Measurements from ENCODE around the gene MYH15.

DNA sequence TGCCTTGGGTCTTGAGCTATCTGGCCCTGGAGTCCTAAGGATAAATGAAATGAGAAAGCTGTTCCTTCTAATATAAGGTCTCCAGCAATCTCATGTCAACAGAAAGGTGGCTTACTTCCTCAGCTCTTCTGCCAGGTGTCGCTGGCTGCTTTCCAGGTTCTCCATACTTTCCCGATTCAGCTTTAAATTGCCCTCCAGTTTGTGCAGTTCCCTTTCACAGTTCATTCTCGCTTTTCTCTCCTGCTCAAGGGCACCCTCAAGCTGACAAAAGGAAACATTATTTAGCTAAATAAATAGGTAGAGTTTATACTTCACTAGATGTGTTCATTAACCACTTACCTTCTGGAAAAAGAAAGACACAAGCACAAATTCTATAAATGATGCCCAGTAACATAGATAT, 73.0 kb downstream of the MYH15 start:
- TF ChIP-seq, protein P1, sequence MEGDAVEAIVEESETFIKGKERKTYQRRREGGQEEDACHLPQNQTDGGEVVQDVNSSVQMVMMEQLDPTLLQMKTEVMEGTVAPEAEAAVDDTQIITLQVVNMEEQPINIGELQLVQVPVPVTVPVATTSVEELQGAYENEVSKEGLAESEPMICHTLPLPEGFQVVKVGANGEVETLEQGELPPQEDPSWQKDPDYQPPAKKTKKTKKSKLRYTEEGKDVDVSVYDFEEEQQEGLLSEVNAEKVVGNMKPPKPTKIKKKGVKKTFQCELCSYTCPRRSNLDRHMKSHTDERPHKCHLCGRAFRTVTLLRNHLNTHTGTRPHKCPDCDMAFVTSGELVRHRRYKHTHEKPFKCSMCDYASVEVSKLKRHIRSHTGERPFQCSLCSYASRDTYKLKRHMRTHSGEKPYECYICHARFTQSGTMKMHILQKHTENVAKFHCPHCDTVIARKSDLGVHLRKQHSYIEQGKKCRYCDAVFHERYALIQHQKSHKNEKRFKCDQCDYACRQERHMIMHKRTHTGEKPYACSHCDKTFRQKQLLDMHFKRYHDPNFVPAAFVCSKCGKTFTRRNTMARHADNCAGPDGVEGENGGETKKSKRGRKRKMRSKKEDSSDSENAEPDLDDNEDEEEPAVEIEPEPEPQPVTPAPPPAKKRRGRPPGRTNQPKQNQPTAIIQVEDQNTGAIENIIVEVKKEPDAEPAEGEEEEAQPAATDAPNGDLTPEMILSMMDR (conservative IDR thresholded peaks at IDR 0.05; ENCODE audit: low read length): 0 out of 2 replicates have a peak, but pooled peaks have one; percentile 11
- TF ChIP-seq EZH2phosphoT487 (IDR thresholded peaks at IDR 0.05; ENCODE audit: borderline replicate concordance, low read depth, low read length): no peak

Data from OCI-LY7 (cell line).